GM18873 (cell line): ENCODE results near the gene NEU4.
"Not testable (repeated sequence)": the region's sequence is repeated elsewhere in the genome, so short reads cannot be mapped to it uniquely, and the experiment has no call there.

Source experiments
- ATAC-seq: cut with Tn5 transposase; IDR thresholded peaks from one replicate; pipeline ENCODE4 v1.9.1; 2021; ENCODE audit warnings: mild to moderate bottlenecking, moderate library complexity, moderate number of reproducible peaks; ENCODE audit not compliant: unreplicated experiment, low FRiP score

Gene NEU4

GRCh38 chr2:241823531-241824437, 14.8 kb downstream of the NEU4 start:
- ATAC-seq: not testable (repeated sequence)

- no peak for ATAC-seq
Observed at GRCh38 chr2:241827394-241827793, 18.4 kb downstream of the NEU4 start.

DNA sequence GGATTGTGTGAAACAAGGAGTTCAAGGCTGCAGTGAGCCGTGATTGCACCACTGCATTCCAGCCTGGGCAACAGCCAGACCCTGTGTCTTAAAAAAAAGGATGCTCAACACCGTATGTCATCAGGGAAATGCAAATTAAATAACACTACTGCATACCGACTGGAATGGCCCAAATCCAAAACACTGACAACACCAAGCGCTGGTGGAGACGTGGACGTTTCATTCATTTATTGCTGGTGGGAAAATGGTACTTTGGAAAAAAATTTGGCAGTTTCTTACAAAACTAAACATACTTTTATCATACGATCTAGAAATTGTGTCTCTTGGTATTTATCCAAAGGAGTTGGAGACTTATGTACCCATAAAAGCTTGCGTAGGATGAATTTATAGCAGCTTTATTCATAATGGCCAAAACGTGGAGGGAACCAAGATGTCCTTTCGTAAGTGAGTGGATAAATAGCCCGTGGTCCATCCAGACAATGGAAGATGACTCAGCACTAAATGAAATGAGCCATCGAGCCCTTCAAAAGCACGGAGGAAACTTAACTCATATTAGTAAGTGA, 24.2 kb downstream of the NEU4 start:
- ATAC-seq: no peak

DNA sequence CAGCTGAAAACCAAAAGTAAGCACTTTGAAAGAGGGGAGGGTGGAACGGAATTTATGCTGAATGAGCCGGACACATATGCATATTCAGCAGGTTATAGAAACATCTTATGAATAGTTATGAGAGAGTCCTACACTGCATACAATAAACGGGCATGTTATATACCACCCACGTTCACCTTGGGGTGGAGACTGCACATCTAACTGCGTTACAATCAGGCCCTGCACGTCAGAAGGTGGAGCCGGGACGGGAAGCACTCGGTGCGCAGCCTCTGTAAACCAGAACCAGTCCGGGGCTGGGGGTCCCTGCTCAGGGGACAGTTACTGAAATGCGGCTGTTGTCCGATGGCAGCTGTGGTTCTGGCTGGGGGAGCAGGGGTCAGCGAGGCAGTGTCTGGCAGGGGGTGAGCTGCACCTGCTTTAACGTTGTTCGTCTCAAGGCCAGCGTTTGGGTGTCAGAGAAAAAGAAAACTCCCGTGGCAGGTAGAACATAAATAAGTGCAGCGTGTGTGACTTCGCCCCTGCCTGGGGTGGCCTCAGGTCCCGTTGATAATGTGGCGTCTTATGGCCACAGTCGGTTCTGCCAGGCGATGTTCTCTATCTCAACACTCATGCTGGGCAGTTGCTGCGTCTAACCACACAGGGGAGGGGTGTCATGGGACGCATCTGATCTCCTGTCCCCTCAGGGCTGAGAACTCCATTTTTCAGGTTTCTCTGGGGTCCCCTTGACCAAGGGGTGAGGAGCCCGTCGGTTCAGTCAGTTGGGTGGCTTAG, 24.9 kb downstream of the NEU4 start:
- ATAC-seq: not testable (repeated sequence)

- ATAC-seq: no peak
Observed at GRCh38 chr2:241834527-241835210, 25.7 kb downstream of the NEU4 start.

DNA sequence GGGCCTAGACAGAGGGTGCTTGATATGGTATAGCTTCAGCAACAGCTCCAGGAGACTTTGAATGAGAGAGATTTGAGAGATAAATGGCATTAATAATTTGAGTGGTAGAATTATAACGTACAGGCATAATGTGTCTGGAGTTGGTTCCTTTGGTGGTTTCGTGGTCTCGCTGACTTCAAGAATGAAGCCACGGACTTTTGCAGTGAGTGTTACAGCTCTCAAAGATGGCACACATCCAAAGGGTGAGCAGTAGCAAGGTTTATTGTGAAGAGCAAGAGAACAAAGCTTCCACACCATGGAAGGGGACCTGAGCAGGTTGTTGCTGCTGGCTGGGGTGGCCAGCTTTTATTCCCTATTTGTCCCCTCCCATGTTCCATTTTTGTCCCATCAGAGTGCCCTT, 26.6 kb downstream of the NEU4 start:
- no peak for ATAC-seq

DNA sequence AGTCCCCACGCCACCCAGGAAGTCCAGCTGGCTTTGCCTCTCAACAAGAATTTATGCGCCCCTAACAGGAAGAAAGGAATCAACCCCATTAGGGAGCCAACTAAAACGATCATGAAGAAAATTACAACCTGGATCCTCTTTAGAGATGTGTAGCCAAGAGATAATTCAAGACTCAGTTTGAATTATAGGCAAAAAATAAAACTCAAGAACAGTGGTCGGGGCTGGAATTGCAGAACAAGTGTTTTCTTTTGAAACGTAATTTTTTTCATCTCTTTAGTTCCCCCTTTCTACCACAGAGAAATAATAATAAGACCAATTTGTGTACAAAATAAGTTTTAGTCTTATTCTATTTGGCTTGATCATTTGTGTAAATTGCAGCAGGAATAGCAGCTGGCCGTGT, 27.3 kb downstream of the NEU4 start:
- ATAC-seq: no peak

- ATAC-seq: no peak
Observed at GRCh38 chr2:241837197-241837965, 28.4 kb downstream of the NEU4 start.

DNA sequence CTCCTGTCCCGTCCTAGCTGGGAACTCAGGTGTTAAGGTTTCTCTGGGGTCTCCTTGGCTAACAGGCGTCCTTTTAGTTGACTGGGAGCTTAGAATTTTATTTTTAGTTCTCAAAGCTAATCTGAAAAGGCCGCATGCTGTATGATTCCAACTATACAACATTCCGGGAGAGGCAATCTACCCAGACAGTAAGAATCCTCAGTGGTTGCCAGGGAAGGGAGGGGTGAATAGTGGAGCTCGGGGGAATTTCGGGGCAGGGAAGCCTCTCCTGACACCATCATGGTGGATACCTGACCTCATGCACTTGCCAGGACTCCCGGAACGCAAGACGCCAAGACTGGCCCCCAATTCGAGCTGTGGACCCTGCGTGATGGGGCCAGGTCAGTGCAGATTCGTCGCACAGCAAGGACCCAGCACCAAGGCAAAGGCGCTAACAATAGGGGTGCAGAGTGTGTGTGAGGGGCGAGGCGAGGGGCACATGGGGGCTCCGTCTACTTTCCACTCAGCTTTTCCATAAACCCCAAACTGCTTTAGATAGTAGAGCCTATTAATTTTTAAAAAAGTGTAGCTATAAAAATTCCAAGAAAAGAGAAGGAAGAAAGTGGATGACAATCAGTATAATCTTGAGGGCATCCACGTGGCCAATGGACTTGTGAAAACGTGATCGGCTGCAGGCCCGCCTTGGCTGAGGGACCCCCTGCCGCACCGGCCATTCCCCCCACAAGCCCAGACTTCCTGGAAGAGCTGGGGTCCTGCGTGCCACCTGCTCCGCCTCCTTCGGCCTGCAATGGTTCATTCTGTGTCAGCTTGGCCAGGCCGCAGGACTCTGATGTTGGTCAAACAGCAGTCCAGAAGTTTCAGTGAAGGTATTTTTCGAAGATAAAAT, 32.4 kb downstream of the NEU4 start:
- ATAC-seq: no peak

DNA sequence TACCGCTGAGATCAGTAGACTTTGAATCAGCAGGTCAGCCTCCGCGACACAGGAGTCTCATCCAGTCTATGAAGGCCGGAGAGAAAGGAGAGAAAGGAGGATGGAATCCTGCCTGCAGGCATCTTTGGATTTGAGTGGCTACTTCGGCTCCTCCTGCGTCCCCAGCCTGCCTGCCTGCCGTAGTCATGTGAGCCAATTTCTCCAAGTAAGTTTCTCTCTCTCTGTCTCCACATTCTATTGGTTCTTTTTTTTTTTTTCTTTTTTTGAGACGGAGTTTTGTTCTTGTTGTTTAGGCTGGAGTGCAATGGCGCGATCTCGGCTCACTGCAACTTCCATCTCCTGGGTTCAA, 33.0 kb downstream of the NEU4 start:
- ATAC-seq: no peak

DNA sequence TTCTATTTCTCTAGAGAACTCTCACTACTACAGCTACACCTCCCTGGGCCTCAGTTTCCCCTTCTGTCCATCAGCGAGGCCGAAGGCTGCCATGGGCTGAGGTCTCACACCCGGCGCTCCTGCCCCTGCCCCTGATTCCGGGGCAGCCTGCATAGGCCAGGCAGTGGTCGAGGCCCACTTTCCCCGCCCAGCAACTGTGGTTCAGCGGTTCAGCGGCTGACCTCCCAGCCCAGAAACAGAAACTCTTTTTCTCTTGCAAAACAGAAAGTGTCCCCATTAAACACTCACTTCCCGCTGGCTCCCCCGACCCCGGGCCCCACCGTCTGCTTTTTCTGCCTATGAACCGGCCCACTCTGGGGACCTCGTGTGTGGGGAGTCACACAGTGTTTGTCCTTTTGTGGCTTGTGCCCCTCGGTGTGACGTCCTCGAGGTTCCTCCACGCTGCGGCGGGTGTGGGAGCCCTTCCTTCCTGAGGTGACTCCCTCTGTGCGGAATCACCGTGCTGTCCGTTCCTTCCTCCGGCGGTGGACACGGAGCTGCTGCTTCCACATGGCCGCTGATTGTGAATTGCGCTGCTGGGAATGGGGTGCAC, 33.7 kb downstream of the NEU4 start:
- ATAC-seq: no peak

GRCh38 chr2:241843321-241844065, 34.5 kb downstream of the NEU4 start:
- no peak for ATAC-seq

- ATAC-seq: no peak
Observed at GRCh38 chr2:241844066-241844728, 35.2 kb downstream of the NEU4 start.

- no peak for ATAC-seq
Observed at GRCh38 chr2:241844831-241845578, 36.0 kb downstream of the NEU4 start.

DNA sequence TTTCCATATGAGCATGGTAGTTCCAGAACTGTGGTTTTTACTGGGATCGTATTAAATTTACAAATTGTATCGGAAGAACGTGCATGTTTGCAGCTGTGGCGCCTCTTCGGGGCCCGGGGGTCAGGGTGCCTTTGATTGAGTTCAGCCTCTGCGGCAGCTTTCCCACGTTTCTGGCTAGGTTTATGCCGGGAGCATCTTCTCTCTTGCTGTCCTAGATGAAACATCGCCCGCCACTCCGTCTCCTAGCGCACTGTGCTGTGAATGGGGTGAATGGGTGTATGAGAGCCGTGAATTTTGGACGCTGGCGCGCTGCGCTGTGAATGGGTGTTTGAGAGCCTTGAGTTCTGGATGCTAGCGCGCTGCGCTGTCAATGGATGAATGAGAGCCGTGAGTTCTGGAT, 37.4 kb downstream of the NEU4 start:
- no peak for ATAC-seq

DNA sequence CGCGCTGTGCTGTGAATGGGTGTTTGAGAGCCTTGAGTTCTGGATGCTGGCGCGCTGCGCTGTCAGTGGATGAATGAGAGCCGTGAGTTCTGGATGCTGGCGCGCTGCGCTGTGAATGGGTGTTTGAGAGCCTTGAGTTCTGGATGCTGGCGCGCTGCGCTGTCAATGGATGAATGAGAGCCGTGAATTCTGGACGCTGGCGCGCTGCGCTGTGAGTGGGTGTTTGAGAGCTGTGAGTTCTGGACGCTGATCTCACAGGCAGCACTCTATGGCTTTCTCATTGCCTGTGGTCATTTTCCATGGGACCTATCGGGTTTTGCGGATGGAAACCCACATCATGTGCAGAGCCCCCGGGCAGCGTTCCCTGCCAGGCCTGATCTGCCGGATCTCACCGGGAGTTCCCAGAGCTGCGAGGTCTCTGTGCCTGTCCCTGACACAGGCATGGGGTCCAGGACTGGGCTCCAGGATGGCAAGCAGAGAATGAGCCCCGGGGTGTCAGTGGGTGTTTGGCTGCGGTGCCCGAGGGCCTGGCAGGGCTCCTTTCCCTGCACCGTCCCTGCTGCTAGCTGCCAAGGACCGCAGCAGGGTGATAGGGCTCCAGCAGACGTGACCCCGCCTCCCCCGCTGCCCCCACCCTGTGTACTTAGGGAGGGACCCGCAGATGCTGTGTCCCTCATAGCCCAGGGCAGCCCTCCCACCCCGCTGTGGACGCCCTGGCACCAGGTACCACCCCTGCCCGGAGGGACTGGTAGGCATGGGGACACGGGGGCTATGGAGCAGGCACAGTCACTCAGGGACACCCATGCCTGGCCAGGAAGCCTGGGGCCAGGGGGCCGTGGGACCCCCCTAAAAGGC, 40.0 kb downstream of the NEU4 start:
- no peak for ATAC-seq
